A549 (cell line): ENCODE results near the gene NHEJ1. TPM values are rescaled to one million over a fixed set of nuclear protein-coding genes. Genes with fewer than 3 reads are reported as not detected.

Experiments
- ATAC-seq, 2 experiments: fragments of 200-7000 bp in 1 of 2; fragments of >200 bp in 1 of 2; cut with Nextera tagmentation in 1 of 2; cut with Tn5 transposase in 1 of 2; 3 replicates each; pipeline versions ENCODE4 v1.8.0 to v1.9.1; 2018 to 2020; ENCODE audit warnings: mild to moderate bottlenecking in 1 of 2, moderate library complexity in 1 of 2
- CTCF ChIA-PET: fragments of 300-600 bp; sonication (Branson Sonifier 250); formaldehyde crosslinking; extraction: SDS; loops from one replicate; lab custom pipeline; 2021; ENCODE audit warnings: antibody characterized with exemption, inconsistent platforms; lab: Yijun Ruan, JAX
- POLR2A ChIA-PET: fragments of 350-600 bp; formaldehyde crosslinking; extraction: SDS; loops from one replicate; lab custom pipeline; 2021; ENCODE audit warnings: antibody characterized with exemption, inconsistent platforms; lab: Yijun Ruan, JAX
- DNase-seq, 2 experiments: peaks; one replicate each; pipeline versions ENCODE4 v3.0.0 to v3.0.0-alpha.2; 2011 to 2016; ENCODE audit warnings: low read depth in 1 of 2, low spot score in 1 of 2
- FAIRE-seq: peaks from 2 replicates; lab custom pipeline; 2011; peaks lifted over from hg19 to GRCh38; lab: Jason Lieb, UNC
- H3K27ac ChIP-seq, 2 experiments: fragments of >200 bp; sonication (Bioruptor Twin); formaldehyde crosslinking; 3 replicates each; pipeline ENCODE4 v1.5.1; 2016 to 2017
- H3K4me1 ChIP-seq: fragments of >200 bp; sonication (Bioruptor Twin); formaldehyde crosslinking; 3 replicates; pipeline ENCODE4 v1.6.1; 2016
- H3K4me2 ChIP-seq: fragments of >200 bp; sonication (Bioruptor Twin); formaldehyde crosslinking; 3 replicates; pipeline ENCODE4 v1.6.1; 2016
- H3K4me3 ChIP-seq: fragments of >200 bp; sonication (Bioruptor Twin); formaldehyde crosslinking; 3 replicates; pipeline ENCODE4 v1.5.1; 2016
- H3K9me3 ChIP-seq: fragments of >200 bp; sonication (Bioruptor Twin); formaldehyde crosslinking; 3 replicates; pipeline ENCODE4 v1.6.1; 2016
- CBX2 ChIP-seq: fragments of 200-600 bp; sonication (generic); IDR thresholded peaks from 2 replicates; pipeline ENCODE4 v1.6.1; 2016; ENCODE audit warnings: low read depth, mild to moderate bottlenecking, borderline replicate concordance
- CBX8 ChIP-seq: fragments of 200-600 bp; sonication (generic); IDR thresholded peaks from 2 replicates; pipeline ENCODE4 v1.6.1; 2016
- CHD4 ChIP-seq: fragments of 200-600 bp; sonication (generic); IDR thresholded peaks from 2 replicates; pipeline ENCODE4 v1.6.1; 2016; ENCODE audit warnings: antibody characterized with exemption, mild to moderate bottlenecking, borderline replicate concordance
- FOSL2 ChIP-seq, 2 experiments: fragments of 450-650 bp in 1 of 2; fragments of >200 bp in 1 of 2; sonication (Bioruptor Twin) in 1 of 2; formaldehyde crosslinking; IDR thresholded peaks; 2 replicates each; pipeline versions ENCODE4 v1.5.0 to v1.6.1; 2016 to 2020; ENCODE audit warnings: mild to moderate bottlenecking in 1 of 2, moderate library complexity in 1 of 2
- HES2 ChIP-seq: fragments of >200 bp; sonication (Bioruptor Twin); formaldehyde crosslinking; IDR thresholded peaks from 2 replicates; pipeline ENCODE4 v1.6.1; 2016
- HEYL ChIP-seq: fragments of 250-450 bp; sonication (Bioruptor Pico); IDR thresholded peaks from 2 replicates; pipeline ENCODE4 v1.8.0; 2021; ENCODE audit warnings: mild to moderate bottlenecking, moderate library complexity
- HOXA7 ChIP-seq: fragments of 250-450 bp; sonication (Bioruptor Pico); IDR thresholded peaks from 2 replicates; pipeline ENCODE4 v1.5.0; 2020; ENCODE audit warnings: mild to moderate bottlenecking, moderate library complexity
- MAZ ChIP-seq: fragments of 150-350 bp; IDR thresholded peaks from 2 replicates; pipeline ENCODE4 v1.6.1; 2014; ENCODE audit warnings: antibody characterized with exemption, low read depth, low read length, borderline replicate concordance
- NFE2L2 ChIP-seq: fragments of 150-350 bp; conservative IDR thresholded peaks from 2 replicates; pipeline ENCODE4 v1.6.1; 2014; ENCODE audit warnings: low read length
- PBX3 ChIP-seq: IDR thresholded peaks from 2 replicates; pipeline ENCODE4 v1.6.1; 2012
- POLR2AphosphoS2 ChIP-seq: conservative IDR thresholded peaks from 2 replicates; pipeline ENCODE4 v1.6.1; 2012; ENCODE audit warnings: low read length, improper control_type of control experiment, inconsistent platforms
- RAD21 ChIP-seq, 2 experiments: fragments of >200 bp in 1 of 2; sonication (Bioruptor Twin) in 1 of 2; formaldehyde crosslinking in 1 of 2; IDR thresholded peaks in 1 of 2; conservative IDR thresholded peaks in 1 of 2; 2 replicates in 1 of 2; 3 replicates in 1 of 2; pipeline ENCODE4 v1.6.1; 2012 to 2018; ENCODE audit warnings: inconsistent platforms in 1 of 2
- RARB ChIP-seq: fragments of 250-450 bp; sonication (Bioruptor Pico); IDR thresholded peaks from 2 replicates; pipeline ENCODE4 v1.8.0; 2021; ENCODE audit warnings: mild to moderate bottlenecking, moderate library complexity
- REST ChIP-seq: fragments of 200-600 bp; sonication (generic); IDR thresholded peaks from 2 replicates; pipeline ENCODE4 v1.6.1; 2016; ENCODE audit warnings: antibody characterized with exemption, mild to moderate bottlenecking, moderate library complexity
- RNF2 ChIP-seq: fragments of 200-600 bp; sonication (generic); IDR thresholded peaks from 2 replicates; pipeline ENCODE4 v1.6.1; 2016; ENCODE audit warnings: low read depth, mild to moderate bottlenecking, antibody characterized with exemption, moderate library complexity, borderline replicate concordance
- TFCP2L1 ChIP-seq: fragments of 250-450 bp; sonication (Bioruptor Pico); IDR thresholded peaks from 2 replicates; pipeline ENCODE4 v1.5.0; 2021; ENCODE audit warnings: mild to moderate bottlenecking
- ZNF302 ChIP-seq: fragments of 250-450 bp; sonication (Bioruptor Pico); IDR thresholded peaks from 2 replicates; pipeline ENCODE4 v1.9.0; 2021; ENCODE audit warnings: inconsistent platforms, mild to moderate bottlenecking, moderate library complexity
- ZSCAN20 ChIP-seq: fragments of 250-450 bp; sonication (Bioruptor Pico); IDR thresholded peaks from 2 replicates; pipeline ENCODE4 v1.8.0; 2022; ENCODE audit warnings: mild to moderate bottlenecking, moderate library complexity
- WGBS: methylation state at CpG from one replicate; pipeline ENCODE4 v1.1.6; 2017; ENCODE audit errors: missing lambda C conversion rate; 5-methylcytosine and 5-hydroxymethylcytosine counted together
- polyA plus RNA-seq, 4 experiments: library from polyadenylated mRNA; depleted of rRNA in 3 of 4; stranded (reverse); fragments of >200 nt; fragmentation: RNase III in 1 of 4; extraction: RNeasy Plus Mini Kit Qiagen cat#74134 plus additional on column Dnase treatment in 1 of 4; gene quantifications; 2 replicates in 3 of 4; 3 replicates in 1 of 4; pipeline ENCODE4 v1.2.3, GENCODE V29; 2011 to 2017

Gene NHEJ1
- polyA plus RNA-seq, 2 of the 4 experiments (the other 2 are of a cell fraction): 18.5 to 31.8 TPM

- TF ChIP-seq TFCP2L1 (CRISPR knock-in tag): peak; percentile 72; the same call in 1 of the 2 replicates
- no peak for TF ChIP-seq CBX8
- TF ChIP-seq PBX3: 0 out of 2 replicates have a peak, but pooled peaks have one; percentile 23
- no peak; the same call in 1 of the 2 replicates for TF ChIP-seq RARB (CRISPR knock-in tag)
- no peak for TF ChIP-seq REST
Observed at GRCh38 chr2:219176818-219177551, 16.4 kb upstream of the NHEJ1 start, which contains the start of gene CNPPD1 (continued).

- CTCF ChIA-PET: interaction anchor here (0.7 to 10.6 kb wide), 15 partner anchors 11 to 212 kb away, joined by 3 to 177 read pairs (median 5); partner anchors contain the start of genes ABCB6, DNAJB2 and NHEJ1
- POLR2A ChIA-PET: interaction anchor here (0.7 to 2.5 kb wide), 11 partner anchors 16 to 354 kb away, joined by 3 to 15 read pairs (median 4); partner anchors contain the start of genes ABCB6, DNAJB2, TUBA4A and ZFAND2B
- peaks cover 15% of the 10 kb centered on the region for H3K4me1 ChIP-seq
- peak overlapping the region; percentile 84 for H3K4me2 ChIP-seq
- FAIRE-seq (no peak), DNase-seq (peak; percentile 33 to 34)
- TF ChIP-seq CHD4 (no peak), ZSCAN20 (CRISPR knock-in tag) (no peak), RARB (CRISPR knock-in tag) (no peak)
- TF ChIP-seq, all 56 proteins: peak for 0
- peak; percentile 54 to 66 for ATAC-seq
- peak overlapping the region; percentile 83 to 96 for H3K27ac ChIP-seq
- peak overlapping the region; percentile 84 for H3K4me3 ChIP-seq
- no peaks in the 10 kb centered on the region for H3K9me3 ChIP-seq
- WGBS: 7% methylated on average over 25 of the region's 45 CpGs
Observed at GRCh38 chr2:219175928-219176817, 15.6 kb upstream of the NHEJ1 start.

- ChIA-PET POLR2A (interaction anchor here (2.5 kb wide), 1 partner anchor 31 kb away, joined by 12 read pairs; the partner anchor contains the start of gene ZFAND2B), CTCF (interaction anchor here (0.6 to 10.6 kb wide), 15 partner anchors 10 to 213 kb away, joined by 3 to 177 read pairs (median 6); partner anchors contain the start of genes ABCB6, DNAJB2 and NHEJ1)
- no peak for ATAC-seq
- no peaks in the 10 kb centered on the region for H3K9me3 ChIP-seq
- H3K27ac ChIP-seq: peak overlapping the region in 1 of 2 experiments; percentile 96; a peak in 1 of 6 replicates
- FAIRE-seq: no peak
- peaks cover 15% of the 10 kb centered on the region for H3K4me1 ChIP-seq
- H3K4me2 ChIP-seq: peak overlapping the region; percentile 84
- TF ChIP-seq RARB (CRISPR knock-in tag) (no peak), ZNF302 (CRISPR knock-in tag) (no peak), RNF2 (no peak), HES2 (no peak), MAZ (no peak), CBX2 (no peak), NFE2L2 (no peak), RAD21 (conservative IDR thresholded peaks at IDR 0.05 in 1 of 2, IDR thresholded peaks at IDR 0.05 in 1 of 2) (no peak), CHD4 (no peak), HOXA7 (CRISPR knock-in tag) (no peak), HEYL (CRISPR knock-in tag) (no peak), POLR2AphosphoS2 (no peak), FOSL2 (IDR thresholded peaks at IDR 0.05) (no peak), FOSL2 (CRISPR knock-in tag; IDR thresholded peaks at IDR 0.05) (no peak)
- no peak overlapping the region; the same call in 2 of the 3 replicates for H3K4me3 ChIP-seq
- WGBS: 73% methylated on average over 7 of the region's 7 CpGs
- DNase-seq: no peak
Observed at GRCh38 chr2:219175486-219175885, 14.9 kb upstream of the NHEJ1 start.
